ENCODE measurements around the gene STRN. TPM values are rescaled to one million over a fixed set of nuclear protein-coding genes. Genes with fewer than 3 reads are reported as not detected.

Gene STRN
- total RNA-seq, 2 donors from 2014 or later, result 15.0 to 32.3 TPM

- 47% methylated on average over 6 of the region's 6 CpGs for WGBS
These were observed 154.1 kb downstream of the STRN start for GRCh38 chr2:36812196-36812595.

GRCh38 chr2:36811071-36811470, 155.3 kb downstream of the STRN start:
- no peak overlapping the region for H3K4me3 ChIP-seq
- intact Hi-C loops (cut with DNase I), result no loop called here
- WGBS, result 95% methylated on average over 5 of the region's 5 CpGs
- DNase-seq (ENCODE audit: low spot score), result no peak
- no peaks in the 10 kb centered on the region for H3K9me3 ChIP-seq
- no peaks in the 10 kb centered on the region for H3K27me3 ChIP-seq (replicated peaks; ENCODE audit: insufficient read depth)
- TF ChIP-seq POLR2AphosphoS5 (IDR thresholded peaks at IDR 0.05) (no peak), POLR2A (IDR thresholded peaks at IDR 0.05) (no peak), CTCF (IDR thresholded peaks at IDR 0.05) (no peak)
- no peaks in the 10 kb centered on the region for H3K36me3 ChIP-seq
- no peak overlapping the region for H3K27ac ChIP-seq
- H3K4me1 ChIP-seq (replicated peaks), result no peaks in the 10 kb centered on the region

More at GRCh38 chr2:36812196-36812595, 154.1 kb downstream of the STRN start:
- H3K27ac ChIP-seq, result no peak overlapping the region
- no peaks in the 10 kb centered on the region for H3K4me1 ChIP-seq (replicated peaks)
- no peaks in the 10 kb centered on the region for H3K27me3 ChIP-seq (replicated peaks; ENCODE audit: insufficient read depth)
- no peaks in the 10 kb centered on the region for H3K9me3 ChIP-seq
- no peak overlapping the region for H3K4me3 ChIP-seq
- intact Hi-C loops (cut with DNase I), result no loop called here
- DNase-seq (ENCODE audit: low spot score), result no peak
- no peaks in the 10 kb centered on the region for H3K36me3 ChIP-seq
- no peak for TF ChIP-seq CTCF (IDR thresholded peaks at IDR 0.05)
- TF ChIP-seq POLR2A (IDR thresholded peaks at IDR 0.05), result no peak
- no peak for TF ChIP-seq POLR2AphosphoS5 (IDR thresholded peaks at IDR 0.05)

- no peaks in the 10 kb centered on the region for H3K9me3 ChIP-seq
- intact Hi-C loops (cut with DNase I), result no loop called here
- TF ChIP-seq POLR2AphosphoS5 (IDR thresholded peaks at IDR 0.05) (no peak), POLR2A (IDR thresholded peaks at IDR 0.05) (no peak)
- no peaks in the 10 kb centered on the region for H3K4me1 ChIP-seq (replicated peaks)
- H3K27ac ChIP-seq, result no peak overlapping the region
- WGBS, result 87% methylated on average over 3 of the region's 3 CpGs
- no peaks in the 10 kb centered on the region for H3K27me3 ChIP-seq (replicated peaks; ENCODE audit: insufficient read depth)
- no peak overlapping the region for H3K4me3 ChIP-seq
- H3K36me3 ChIP-seq, result no peaks in the 10 kb centered on the region
- DNase-seq (ENCODE audit: low spot score), result no peak
These were observed 157.3 kb downstream of the STRN start for GRCh38 chr2:36809069-36809445.

GRCh38 chr2:36808386-36809068, 157.8 kb downstream of the STRN start:
- H3K4me3 ChIP-seq, result no peak overlapping the region
- intact Hi-C loops (cut with DNase I), result no loop called here
- no peaks in the 10 kb centered on the region for H3K9me3 ChIP-seq
- no peaks in the 10 kb centered on the region for H3K4me1 ChIP-seq (replicated peaks)
- H3K27ac ChIP-seq, result no peak overlapping the region
- no peaks in the 10 kb centered on the region for H3K27me3 ChIP-seq (replicated peaks; ENCODE audit: insufficient read depth)
- DNase-seq (ENCODE audit: low spot score), result no peak
- no peaks in the 10 kb centered on the region for H3K36me3 ChIP-seq
- 96% methylated on average over 33 of the region's 35 CpGs for WGBS
- no peak for TF ChIP-seq POLR2A (IDR thresholded peaks at IDR 0.05)
- no peak for TF ChIP-seq CTCF (IDR thresholded peaks at IDR 0.05)
- no peak for TF ChIP-seq POLR2AphosphoS5 (IDR thresholded peaks at IDR 0.05)

- TF ChIP-seq CTCF (IDR thresholded peaks at IDR 0.05) (no peak), POLR2AphosphoS5 (IDR thresholded peaks at IDR 0.05) (no peak), POLR2A (IDR thresholded peaks at IDR 0.05) (no peak)
- 78% methylated on average over 5 of the region's 5 CpGs for WGBS
- DNase-seq (ENCODE audit: low spot score), result no peak
- H3K27me3 ChIP-seq (replicated peaks; ENCODE audit: insufficient read depth), result no peaks in the 10 kb centered on the region
- no peak overlapping the region for H3K27ac ChIP-seq
- no peaks in the 10 kb centered on the region for H3K9me3 ChIP-seq
- intact Hi-C loops (cut with DNase I), result no loop called here
- H3K36me3 ChIP-seq, result no peaks in the 10 kb centered on the region
- no peaks in the 10 kb centered on the region for H3K4me1 ChIP-seq (replicated peaks)
- no peak overlapping the region for H3K4me3 ChIP-seq
These were observed 159.0 kb downstream of the STRN start for GRCh38 chr2:36807223-36807886.

Measured in prostate gland (tissue), 2 donors.